PFSK-1 (cell line): ENCODE measurements around the gene PDE2A. TPM values are rescaled to one million over a fixed set of nuclear protein-coding genes. Genes with fewer than 3 reads are reported as not detected.

Experiments used
- FOXP2 ChIP-seq: optimal IDR thresholded peaks from 2 replicates; pipeline ENCODE3; 2011; ENCODE audit warnings: borderline replicate concordance, control low read depth, inconsistent platforms; ENCODE audit not compliant: insufficient read depth; ENCODE audit errors: extremely low read length, extremely low read depth
- POLR2AphosphoS5 ChIP-seq: IDR thresholded peaks from 2 replicates; pipeline ENCODE4 v1.6.1; 2012; ENCODE audit warnings: low read depth, mild to moderate bottlenecking, control low read depth, low read length, moderate library complexity
- SIN3A ChIP-seq: IDR thresholded peaks from 2 replicates; pipeline ENCODE4 v1.6.1; 2012; ENCODE audit warnings: mild to moderate bottlenecking, low read length, moderate library complexity, borderline replicate concordance; ENCODE audit not compliant: insufficient read depth
- TAF1 ChIP-seq: IDR thresholded peaks from 2 replicates; pipeline ENCODE4 v1.6.1; 2012; ENCODE audit warnings: low read length, control low read depth, borderline replicate concordance; ENCODE audit not compliant: insufficient read depth
- polyA plus RNA-seq: library from polyadenylated mRNA; unstranded; fragments of >200 nt; gene quantifications from one replicate; pipeline ENCODE4 v1.2.1, GENCODE V29; 2012; ENCODE audit warnings: low read depth, missing spikeins; ENCODE audit not compliant: insufficient read length
- TF ChIP-seq, protein P1 (sequence below), 2 experiments: IDR thresholded peaks; 2 replicates each; pipeline versions ENCODE4 v1.6.1 to v1.8.0; 2011 to 2012; ENCODE audit warnings: low read depth in 2 of 2, low read length in 2 of 2, control low read depth in 1 of 2, inconsistent platforms in 1 of 2, mild to moderate bottlenecking in 1 of 2, moderate library complexity in 1 of 2; ENCODE audit not compliant: insufficient read depth in 1 of 2

Gene PDE2A
- 0.18 TPM for polyA plus RNA-seq

DNA sequence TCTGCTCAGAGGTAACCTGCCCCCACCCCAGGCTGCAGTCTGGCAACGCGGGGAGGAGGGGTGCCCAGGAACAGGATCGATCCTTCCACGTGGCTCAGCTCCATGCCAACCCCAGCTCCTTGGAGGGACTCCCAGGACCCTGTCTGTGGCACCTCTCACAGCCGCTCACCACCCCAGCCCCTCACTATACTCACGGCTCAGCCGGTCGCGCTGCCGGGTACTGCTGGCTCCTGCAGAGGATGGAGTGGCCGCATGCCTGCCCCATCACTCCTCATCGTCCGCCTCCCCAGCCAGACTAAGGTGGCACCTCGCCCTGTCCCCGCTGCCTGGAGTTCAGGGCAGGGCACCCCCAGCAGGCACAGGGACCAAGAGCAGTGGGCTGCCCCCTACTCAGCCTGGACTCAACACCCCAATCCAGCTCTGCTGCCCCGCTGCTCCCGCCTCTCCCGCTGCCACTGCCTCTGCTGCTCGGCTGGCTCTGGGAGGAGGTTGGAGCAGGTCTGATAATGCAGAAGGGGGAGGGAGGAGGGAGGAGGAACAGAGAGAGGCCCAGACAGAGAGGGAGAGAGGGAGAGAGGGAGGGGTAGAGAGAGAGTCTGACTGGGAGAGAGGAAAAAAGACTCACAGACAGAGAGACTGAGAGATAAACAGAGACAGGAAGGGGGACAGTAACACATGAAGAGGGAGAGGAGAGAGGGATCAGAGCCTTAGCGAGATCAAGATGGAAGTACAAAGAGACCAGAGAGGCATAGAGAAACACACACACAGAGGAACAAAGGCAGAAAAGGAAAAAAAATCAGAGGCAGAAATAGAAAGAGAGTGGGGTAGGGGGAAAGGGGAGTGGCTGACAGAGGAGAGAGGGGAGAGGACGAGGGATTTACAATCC lies at the start of gene PDE2A:
Gene PDE2A (minus strand): TSS at position 480 of the 886 bp plus-strand sequence. CDS start 215 bp downstream, at position 265.
- TF ChIP-seq TAF1 (no peak), POLR2AphosphoS5 (no peak), FOXP2 (no peak), SIN3A (no peak)
- TF ChIP-seq, protein P1, sequence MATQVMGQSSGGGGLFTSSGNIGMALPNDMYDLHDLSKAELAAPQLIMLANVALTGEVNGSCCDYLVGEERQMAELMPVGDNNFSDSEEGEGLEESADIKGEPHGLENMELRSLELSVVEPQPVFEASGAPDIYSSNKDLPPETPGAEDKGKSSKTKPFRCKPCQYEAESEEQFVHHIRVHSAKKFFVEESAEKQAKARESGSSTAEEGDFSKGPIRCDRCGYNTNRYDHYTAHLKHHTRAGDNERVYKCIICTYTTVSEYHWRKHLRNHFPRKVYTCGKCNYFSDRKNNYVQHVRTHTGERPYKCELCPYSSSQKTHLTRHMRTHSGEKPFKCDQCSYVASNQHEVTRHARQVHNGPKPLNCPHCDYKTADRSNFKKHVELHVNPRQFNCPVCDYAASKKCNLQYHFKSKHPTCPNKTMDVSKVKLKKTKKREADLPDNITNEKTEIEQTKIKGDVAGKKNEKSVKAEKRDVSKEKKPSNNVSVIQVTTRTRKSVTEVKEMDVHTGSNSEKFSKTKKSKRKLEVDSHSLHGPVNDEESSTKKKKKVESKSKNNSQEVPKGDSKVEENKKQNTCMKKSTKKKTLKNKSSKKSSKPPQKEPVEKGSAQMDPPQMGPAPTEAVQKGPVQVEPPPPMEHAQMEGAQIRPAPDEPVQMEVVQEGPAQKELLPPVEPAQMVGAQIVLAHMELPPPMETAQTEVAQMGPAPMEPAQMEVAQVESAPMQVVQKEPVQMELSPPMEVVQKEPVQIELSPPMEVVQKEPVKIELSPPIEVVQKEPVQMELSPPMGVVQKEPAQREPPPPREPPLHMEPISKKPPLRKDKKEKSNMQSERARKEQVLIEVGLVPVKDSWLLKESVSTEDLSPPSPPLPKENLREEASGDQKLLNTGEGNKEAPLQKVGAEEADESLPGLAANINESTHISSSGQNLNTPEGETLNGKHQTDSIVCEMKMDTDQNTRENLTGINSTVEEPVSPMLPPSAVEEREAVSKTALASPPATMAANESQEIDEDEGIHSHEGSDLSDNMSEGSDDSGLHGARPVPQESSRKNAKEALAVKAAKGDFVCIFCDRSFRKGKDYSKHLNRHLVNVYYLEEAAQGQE (IDR thresholded peaks at IDR 0.05; ENCODE audit: insufficient read depth in 1 of 2, low read depth in 2 of 2, low read length in 2 of 2), result no peak

DNA sequence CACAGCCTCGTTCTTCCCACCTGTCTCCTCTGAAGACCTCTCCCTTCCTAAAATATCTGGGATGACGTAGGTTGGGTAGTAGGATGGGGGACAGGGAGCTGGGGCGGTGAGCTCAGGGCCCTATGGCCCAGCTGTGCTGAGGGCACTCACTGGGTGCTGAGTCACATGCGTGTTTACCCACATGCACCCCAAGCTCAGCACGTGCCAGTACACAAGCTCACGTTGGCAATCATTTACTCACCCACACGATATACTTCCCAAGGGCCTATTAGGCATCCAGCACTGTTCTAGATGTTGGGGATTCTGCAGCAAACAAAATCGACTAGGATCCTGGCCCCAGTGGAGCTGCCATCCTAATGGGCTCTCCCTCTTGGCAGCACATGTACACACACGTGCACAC lies 49.3 kb upstream of the PDE2A start:
- TF ChIP-seq POLR2AphosphoS5 (no peak), TAF1 (no peak), SIN3A (no peak)

DNA sequence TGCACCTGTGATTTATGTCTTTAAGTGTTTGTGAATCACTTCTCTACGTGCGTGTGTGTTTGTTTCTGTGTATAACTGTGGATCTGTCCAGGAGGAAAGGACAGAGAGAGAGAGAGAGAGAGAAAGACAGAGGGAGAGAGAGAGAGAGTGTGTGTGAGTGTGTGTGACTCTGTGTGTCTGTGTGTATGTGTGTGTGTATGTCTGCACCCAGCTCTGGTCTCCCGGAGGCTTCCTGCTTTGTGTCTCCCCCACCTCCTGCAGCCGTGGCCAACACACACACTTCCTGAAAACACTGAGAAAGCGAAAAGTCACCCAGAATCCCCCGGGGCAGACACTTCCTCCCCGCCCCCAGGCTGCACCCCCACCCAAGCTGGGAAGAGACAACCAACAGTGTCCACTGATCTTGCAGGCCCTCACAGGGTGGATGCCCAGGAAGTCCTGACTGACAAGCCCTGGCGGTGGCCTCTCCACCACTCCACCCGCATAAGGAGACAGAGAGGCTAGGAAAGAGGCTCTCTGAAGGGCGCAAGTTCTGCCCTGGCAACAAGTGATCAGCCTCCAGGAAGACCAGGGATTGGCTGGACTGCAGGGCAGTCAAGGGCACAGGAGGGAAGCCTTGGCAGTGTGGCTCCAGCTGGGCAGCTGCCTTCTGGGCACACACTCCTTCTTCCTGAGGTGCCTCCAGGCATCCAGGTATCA lies 48.0 kb upstream of the PDE2A start:
- TF ChIP-seq TAF1, result peak; percentile 83; the same call in 1 of the 2 replicates
- peak; percentile 62; the same call in 1 of the 2 replicates for TF ChIP-seq POLR2AphosphoS5
- peak; percentile 45 for TF ChIP-seq FOXP2
- TF ChIP-seq, protein P1 (IDR thresholded peaks at IDR 0.05; ENCODE audit: insufficient read depth in 1 of 2, low read depth in 2 of 2, low read length in 2 of 2), result no peak
- 0 out of 2 replicates have a peak, but pooled peaks have one; percentile 60 for TF ChIP-seq SIN3A

DNA sequence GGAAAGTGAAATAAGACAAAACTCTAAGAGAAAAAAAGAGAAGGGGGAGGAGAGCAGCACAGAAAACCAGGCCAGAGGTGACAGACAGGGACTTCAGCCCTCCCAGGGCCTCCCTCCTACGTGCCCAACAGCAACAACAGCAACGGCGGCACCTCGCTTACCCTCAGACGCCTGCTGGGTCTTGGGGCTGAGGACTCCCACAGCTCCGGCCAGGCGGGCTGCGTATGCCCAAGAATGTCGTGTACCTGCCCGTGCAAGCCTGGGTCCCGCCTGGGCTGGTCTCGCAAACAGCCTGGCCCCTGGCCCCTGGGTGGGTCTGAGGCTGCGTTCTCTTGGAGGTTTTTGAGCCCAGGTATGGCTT lies 47.4 kb upstream of the PDE2A start:
- TF ChIP-seq TAF1 (no peak), POLR2AphosphoS5 (no peak), SIN3A (no peak), FOXP2 (no peak)
- TF ChIP-seq, protein P1 (IDR thresholded peaks at IDR 0.05; ENCODE audit: insufficient read depth in 1 of 2, low read depth in 2 of 2, low read length in 2 of 2), result no peak

DNA sequence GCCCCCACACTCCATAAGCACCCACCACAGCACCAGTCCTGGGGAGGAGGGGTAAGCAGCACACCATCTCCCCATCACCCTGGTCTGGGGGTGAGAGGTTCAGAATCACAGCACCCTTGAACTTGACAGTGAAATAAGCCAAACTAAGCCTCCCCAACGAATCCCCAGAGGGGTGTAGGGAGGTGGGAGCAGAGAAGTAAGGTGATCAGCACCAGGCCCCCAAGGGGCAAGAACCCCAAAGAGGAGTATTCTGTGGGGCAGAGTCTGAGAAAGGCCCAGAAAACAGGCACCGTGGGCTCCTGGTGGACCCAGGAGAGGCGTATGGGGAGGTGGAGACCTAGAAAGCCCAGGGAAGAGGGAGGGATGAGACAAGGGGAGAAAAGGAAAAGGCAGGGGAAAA lies 47.1 kb upstream of the PDE2A start:
- TF ChIP-seq, protein P1 (IDR thresholded peaks at IDR 0.05; ENCODE audit: insufficient read depth in 1 of 2, low read depth in 2 of 2, low read length in 2 of 2), result no peak
